GM23248 (cell line): Measurements from ENCODE around the gene KCTD15.

Source experiments
- EZH2 ChIP-seq: fragments of 200-600 bp; sonication (generic); IDR thresholded peaks from 2 replicates; pipeline ENCODE4 v1.6.1; 2018; ENCODE audit warnings: antibody characterized with exemption, mild to moderate bottlenecking; ENCODE audit not compliant: insufficient read depth, poor library complexity, severe bottlenecking
- EZH2phosphoT487 ChIP-seq: fragments of 200-600 bp; sonication (generic); IDR thresholded peaks from 2 replicates; pipeline ENCODE4 v1.6.1; 2018; ENCODE audit warnings: antibody characterized with exemption, moderate library complexity, mild to moderate bottlenecking, low read depth; ENCODE audit not compliant: insufficient read depth

GRCh38 chr19:33861950-33862349, 65.3 kb downstream of the KCTD15 start:
- TF ChIP-seq EZH2: no peak
- no peak for TF ChIP-seq EZH2phosphoT487
